GF-D8 (cell line): Measurements from ENCODE around the gene SMIM28.
"Not testable (repeated sequence)": the region's sequence is repeated elsewhere in the genome, so short reads cannot be mapped to it uniquely, and the experiment has no call there.

Experiments used
- DNase-seq: peaks from one replicate; lab custom pipeline; 2025; lab: John Stamatoyannopoulos, UW

SMIM28 gene

DNA sequence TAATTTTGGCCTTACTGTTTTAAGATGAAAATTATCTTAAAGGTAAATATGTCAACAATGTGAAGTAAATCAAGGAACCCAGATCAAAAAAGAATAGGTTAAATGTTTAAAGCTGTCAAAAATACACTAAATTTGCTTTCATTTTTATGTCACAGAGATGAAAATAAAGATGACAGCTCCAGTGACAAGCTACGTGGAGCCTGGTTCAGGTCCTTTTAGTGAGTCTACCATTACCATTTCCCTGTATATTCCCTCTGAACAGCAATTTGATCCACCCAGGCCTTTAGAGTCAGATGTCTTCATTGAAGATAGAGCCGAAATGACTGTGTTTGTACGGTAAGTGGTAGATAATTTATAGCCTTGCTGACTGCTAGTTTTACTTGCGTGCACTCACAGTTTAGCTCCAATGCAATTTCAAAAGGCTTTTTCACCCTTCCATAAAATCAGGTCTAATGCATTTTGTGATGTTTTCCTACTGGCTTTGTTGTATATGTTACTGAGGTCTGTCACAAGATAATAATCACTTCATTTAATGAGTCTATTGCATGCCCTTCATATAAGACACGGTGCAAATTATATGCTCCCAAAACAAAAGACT lies 28.2 kb downstream of the SMIM28 start:
- DNase-seq, result no peak

DNA sequence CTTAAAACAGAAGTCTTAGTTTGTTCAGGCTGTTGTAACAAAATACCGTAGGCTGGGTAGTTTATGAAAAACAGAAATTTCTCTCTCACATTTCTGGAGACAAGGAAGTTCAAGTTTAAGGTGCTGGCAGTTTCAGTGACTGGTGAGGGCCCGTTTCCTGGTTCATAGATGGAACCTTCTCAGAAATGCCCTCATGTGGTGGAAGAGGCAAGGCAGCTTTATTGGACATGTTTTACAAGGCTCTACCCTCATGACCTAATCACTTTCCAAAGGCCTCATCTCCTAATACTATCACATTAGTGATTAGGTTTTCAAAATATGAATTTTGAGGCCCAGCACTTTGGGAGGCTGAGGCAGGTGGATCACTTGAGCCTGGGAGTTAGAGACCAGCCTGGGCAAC lies 28.7 kb downstream of the SMIM28 start:
- no peak for DNase-seq

GRCh38 chr6:138410048-138410735 lies 32.5 kb downstream of the SMIM28 start:
- no peak for DNase-seq

GRCh38 chr6:138410972-138411880 lies 33.5 kb downstream of the SMIM28 start:
- no peak for DNase-seq

- no peak for DNase-seq
These were observed 37.4 kb downstream of the SMIM28 start for GRCh38 chr6:138415125-138415524.

- DNase-seq, result no peak
These were observed 38.5 kb downstream of the SMIM28 start for GRCh38 chr6:138416206-138416605.

GRCh38 chr6:138417493-138418117 lies 39.9 kb downstream of the SMIM28 start:
- no peak for DNase-seq

- no peak for DNase-seq
These were observed 40.5 kb downstream of the SMIM28 start for GRCh38 chr6:138418118-138418742.

DNA sequence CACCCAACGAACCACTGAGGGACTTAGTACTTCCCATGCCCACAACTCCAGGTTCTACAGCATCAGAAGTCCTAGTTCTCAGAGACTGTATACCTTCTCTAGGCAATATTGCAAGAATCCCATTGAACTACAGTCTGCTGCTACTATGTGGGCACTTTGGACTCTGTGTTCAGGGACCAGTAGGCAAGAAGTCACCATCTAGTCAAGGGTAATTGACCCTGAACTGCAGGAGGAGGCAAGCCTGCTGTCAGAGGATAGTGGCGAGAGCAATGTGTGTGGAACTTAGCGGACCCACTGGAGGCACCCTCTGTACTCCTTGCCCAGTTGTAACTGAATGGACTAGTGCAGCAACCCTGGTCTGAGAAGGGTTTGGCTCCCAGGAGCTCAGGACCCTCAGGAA lies 42.1 kb downstream of the SMIM28 start:
- DNase-seq, result no peak

- no peak for DNase-seq
These were observed 42.7 kb downstream of the SMIM28 start for GRCh38 chr6:138420356-138420755.

GRCh38 chr6:138421089-138421488 lies 43.4 kb downstream of the SMIM28 start:
- no peak for DNase-seq

DNA sequence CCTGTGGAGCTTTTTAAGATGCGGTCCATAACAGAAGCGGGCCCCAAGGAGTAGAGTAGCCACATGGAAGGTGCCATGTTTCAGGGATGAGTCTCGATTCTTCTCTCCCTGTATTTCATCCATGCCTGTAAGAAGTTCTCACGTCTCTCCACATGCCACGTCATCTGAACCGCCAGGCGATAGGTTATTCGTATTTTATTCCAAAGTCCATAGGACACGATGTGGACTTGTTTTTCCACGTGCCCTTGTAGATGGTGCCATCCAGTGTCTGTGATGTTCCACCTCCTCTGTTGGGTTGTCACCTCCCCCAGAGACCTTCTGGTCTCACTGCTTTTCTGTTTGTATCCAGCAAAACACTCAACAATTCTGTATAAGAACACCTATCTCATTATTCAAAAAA lies 43.9 kb downstream of the SMIM28 start:
- no peak for DNase-seq

- peak; percentile 63 for DNase-seq
These were observed 45.2 kb downstream of the SMIM28 start for GRCh38 chr6:138422861-138423260.

GRCh38 chr6:138424004-138424904 lies 46.5 kb downstream of the SMIM28 start:
- DNase-seq, result no peak

DNA sequence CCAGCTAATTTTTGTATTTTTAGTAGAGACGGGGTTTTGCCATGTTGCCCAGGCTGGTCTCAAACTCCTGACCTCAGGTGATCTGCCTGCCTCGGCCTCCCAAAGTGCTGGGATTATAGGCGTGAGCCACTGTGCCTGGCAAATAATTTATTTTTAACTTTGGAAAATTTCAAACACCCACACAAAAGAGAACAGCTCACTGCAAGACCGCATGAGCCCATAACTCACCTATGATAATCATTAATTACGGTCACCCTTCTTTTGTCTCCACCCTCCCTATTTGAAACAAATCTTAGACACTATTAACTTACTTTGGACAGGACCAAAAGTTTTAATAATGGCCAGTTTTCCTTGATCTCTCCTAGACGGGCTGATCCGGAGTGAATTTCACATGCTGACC lies 47.6 kb downstream of the SMIM28 start:
- not testable (repeated sequence) for DNase-seq

DNA sequence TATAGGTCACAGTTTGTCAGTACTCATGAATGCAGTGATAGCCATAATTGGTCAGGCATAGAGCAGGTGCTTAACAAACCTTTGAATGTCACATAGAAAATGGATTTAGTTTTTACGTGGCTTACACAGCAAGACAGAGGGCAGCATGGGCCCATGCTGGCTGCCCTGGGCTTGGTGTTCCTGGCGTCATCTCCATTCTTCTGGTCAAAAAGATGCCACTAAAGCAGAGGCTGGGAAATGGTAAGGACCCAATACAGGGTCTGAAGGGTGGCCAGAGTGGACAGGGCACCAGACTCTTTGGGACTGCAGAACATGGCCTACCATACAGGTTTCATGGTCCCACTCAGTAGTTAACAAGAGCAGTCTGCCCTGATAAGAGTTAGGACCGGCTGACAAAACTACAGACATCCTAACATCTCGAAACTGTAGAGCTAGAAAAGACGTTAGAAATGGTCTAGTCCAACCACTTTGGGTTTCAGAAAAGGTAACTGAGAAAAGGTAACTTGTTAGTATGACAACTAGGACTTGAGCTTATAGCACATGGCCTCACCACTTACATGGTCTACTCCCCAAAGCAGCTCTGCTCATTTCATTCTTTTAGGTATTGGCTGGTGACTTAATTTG lies 48.9 kb downstream of the SMIM28 start:
- no peak for DNase-seq

DNA sequence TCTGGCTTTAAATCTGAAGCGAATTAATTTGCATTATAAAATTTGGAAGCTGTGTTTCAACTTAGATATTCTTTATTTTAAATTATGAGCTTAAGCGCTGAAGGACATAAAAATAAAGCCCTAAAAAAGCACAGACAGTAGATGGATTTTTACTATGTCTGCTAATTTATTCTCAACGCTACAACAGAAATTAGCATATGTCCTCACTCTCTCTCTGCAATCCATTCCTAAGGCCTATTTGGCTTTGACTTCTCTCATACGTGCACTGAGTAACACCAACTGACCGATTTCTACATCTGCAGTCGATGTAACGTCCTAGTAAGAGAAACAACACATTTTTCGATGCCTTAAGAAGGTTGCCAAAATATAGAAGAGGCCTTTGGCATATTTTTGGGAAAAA lies 50.0 kb downstream of the SMIM28 start:
- no peak for DNase-seq

DNA sequence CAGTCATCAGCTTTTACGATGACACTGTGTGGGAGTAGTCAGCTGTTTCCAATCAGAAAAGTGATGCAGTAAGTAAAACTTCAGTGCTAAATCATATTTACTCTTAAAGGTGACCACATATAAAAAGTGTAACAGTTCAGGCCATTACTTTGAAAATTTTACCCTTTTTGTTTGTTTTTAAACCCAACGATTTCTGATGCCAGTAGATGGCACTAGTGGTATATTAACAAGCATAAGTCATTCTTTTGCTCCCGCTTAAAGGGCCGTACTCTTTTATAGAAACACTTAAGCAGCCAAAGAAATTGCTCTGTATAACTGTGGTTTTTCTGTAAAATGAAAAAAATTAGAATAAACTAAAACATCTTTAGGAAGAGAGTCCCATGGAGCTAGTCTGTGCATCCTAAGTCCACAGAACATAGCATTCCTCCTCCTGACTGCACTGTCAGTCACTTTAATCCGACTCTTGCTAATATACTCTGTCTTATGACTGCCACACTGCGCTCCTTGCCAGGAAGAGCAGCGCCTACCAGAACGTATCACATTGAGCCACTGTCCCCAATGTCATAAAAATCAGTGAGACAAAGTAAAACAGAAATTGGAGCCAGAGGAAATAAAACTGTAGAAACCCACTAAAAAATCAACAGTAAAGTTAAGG lies 51.4 kb downstream of the SMIM28 start:
- no peak for DNase-seq

DNA sequence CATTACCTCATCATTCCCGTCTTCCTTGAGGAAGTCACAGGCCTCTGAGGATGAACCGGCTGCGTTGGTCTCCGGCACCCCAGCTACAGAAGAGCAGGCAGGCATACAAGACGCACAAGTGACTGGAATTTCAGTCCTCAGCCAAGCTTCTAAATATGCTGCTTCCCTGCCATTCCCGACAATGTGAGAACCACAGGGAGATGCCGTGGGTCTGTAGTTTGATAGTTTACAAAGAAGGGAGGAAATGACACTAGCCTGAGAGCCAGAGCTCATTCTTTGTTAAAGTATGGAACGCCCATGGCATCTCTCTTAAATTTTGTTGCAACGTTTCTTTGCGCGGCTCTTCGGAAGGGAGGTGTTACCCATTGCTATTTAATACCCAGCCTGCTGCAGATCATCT lies 52.1 kb downstream of the SMIM28 start:
- no peak for DNase-seq
